Astrocyte (in vitro differentiated cells and primary cell): ENCODE measurements around the gene SARDH. TPM values are rescaled to one million over a fixed set of nuclear protein-coding genes. Genes with fewer than 3 reads are reported as not detected.
"Not testable (repeated sequence)": the region's sequence is repeated elsewhere in the genome, so short reads cannot be mapped to it uniquely, and the experiment has no call there.

Experiments used
- DNase-seq: peaks from one replicate; pipeline ENCODE4 v3.0.0-alpha.2; 2010; ENCODE audit warnings: low read depth
- FAIRE-seq: peaks from 2 replicates; lab custom pipeline; 2011; peaks lifted over from hg19 to GRCh38; lab: Jason Lieb, UNC
- H2AFZ ChIP-seq: 2 replicates; pipeline ENCODE4 v1.6.0; 2012; ENCODE audit warnings: low read depth, low read length, inconsistent platforms
- H3K27ac ChIP-seq: 2 replicates; pipeline ENCODE4 v1.5.1; 2011; ENCODE audit warnings: low read depth, low read length, inconsistent platforms
- H3K27me3 ChIP-seq: 2 replicates; pipeline ENCODE4 v1.6.0; 2011; ENCODE audit warnings: low read length, inconsistent platforms; ENCODE audit not compliant: insufficient read depth
- H3K36me3 ChIP-seq: 2 replicates; pipeline ENCODE4 v1.5.1; 2011; ENCODE audit warnings: low read length, inconsistent platforms; ENCODE audit not compliant: insufficient read depth
- H3K4me1 ChIP-seq: 2 replicates; pipeline ENCODE4 v1.5.1; 2011; ENCODE audit warnings: low read length, inconsistent platforms; ENCODE audit not compliant: insufficient read depth
- H3K4me2 ChIP-seq: 2 replicates; pipeline ENCODE4 v1.6.0; 2012; ENCODE audit warnings: low read length, inconsistent platforms
- H3K4me3 ChIP-seq: 2 replicates; pipeline ENCODE4 v1.5.1; 2011; ENCODE audit warnings: low read depth, mild to moderate bottlenecking, low read length, inconsistent platforms; ENCODE audit not compliant: insufficient read depth
- H3K79me2 ChIP-seq: 2 replicates; pipeline ENCODE4 v1.6.0; 2012; ENCODE audit warnings: mild to moderate bottlenecking, low read length, inconsistent platforms; ENCODE audit not compliant: insufficient read depth
- H3K9ac ChIP-seq: 2 replicates; pipeline ENCODE4 v1.6.0; 2012; ENCODE audit warnings: mild to moderate bottlenecking, low read length, inconsistent platforms
- H3K9me3 ChIP-seq: 2 replicates; pipeline ENCODE4 v1.5.1; 2012; ENCODE audit warnings: low read depth, mild to moderate bottlenecking, low read length, inconsistent platforms; ENCODE audit not compliant: insufficient read depth
- H4K20me1 ChIP-seq: 2 replicates; pipeline ENCODE4 v1.6.0; 2012; ENCODE audit warnings: low read length, inconsistent platforms; ENCODE audit not compliant: insufficient read depth
- H3K27ac Mint-ChIP-seq: one replicate; pipeline ENCODE4 v1.8.0; 2021; ENCODE audit warnings: mild to moderate bottlenecking, mixed read lengths; ENCODE audit not compliant: unreplicated experiment
- H3K27me3 Mint-ChIP-seq: one replicate; pipeline ENCODE4 v1.8.0; 2021; ENCODE audit warnings: low read depth, mixed read lengths; ENCODE audit not compliant: unreplicated experiment
- H3K36me3 Mint-ChIP-seq: one replicate; pipeline ENCODE4 v1.8.0; 2021; ENCODE audit warnings: low read depth, mixed read lengths; ENCODE audit not compliant: unreplicated experiment
- H3K4me1 Mint-ChIP-seq: one replicate; pipeline ENCODE4 v1.8.0; 2021; ENCODE audit warnings: low read depth, mixed read lengths; ENCODE audit not compliant: unreplicated experiment
- H3K4me3 Mint-ChIP-seq: one replicate; pipeline ENCODE4 v1.8.0; 2021; ENCODE audit warnings: mild to moderate bottlenecking, moderate library complexity, mixed read lengths; ENCODE audit not compliant: unreplicated experiment
- H3K9me3 Mint-ChIP-seq: one replicate; pipeline ENCODE4 v1.8.0; 2021; ENCODE audit warnings: mild to moderate bottlenecking, mixed read lengths; ENCODE audit not compliant: unreplicated experiment
- EZH2 ChIP-seq: IDR thresholded peaks from 2 replicates; pipeline ENCODE4 v1.6.1; 2012; ENCODE audit warnings: mild to moderate bottlenecking, low read length, inconsistent platforms; ENCODE audit not compliant: insufficient read depth
- total RNA-seq: library from RNA; stranded (reverse); gene quantifications from 2 replicates; pipeline ENCODE4 v1.2.1, GENCODE V29; 2021
- TF ChIP-seq, protein P1 (sequence below): IDR thresholded peaks from 2 replicates; pipeline ENCODE4 v1.5.1; 2011; ENCODE audit warnings: low read depth, mild to moderate bottlenecking, inconsistent platforms, low read length, moderate library complexity; ENCODE audit not compliant: insufficient read depth

The SARDH gene
- total RNA-seq, 1 donor from 2014 or later = 2.8 TPM

- TF ChIP-seq, protein P1, sequence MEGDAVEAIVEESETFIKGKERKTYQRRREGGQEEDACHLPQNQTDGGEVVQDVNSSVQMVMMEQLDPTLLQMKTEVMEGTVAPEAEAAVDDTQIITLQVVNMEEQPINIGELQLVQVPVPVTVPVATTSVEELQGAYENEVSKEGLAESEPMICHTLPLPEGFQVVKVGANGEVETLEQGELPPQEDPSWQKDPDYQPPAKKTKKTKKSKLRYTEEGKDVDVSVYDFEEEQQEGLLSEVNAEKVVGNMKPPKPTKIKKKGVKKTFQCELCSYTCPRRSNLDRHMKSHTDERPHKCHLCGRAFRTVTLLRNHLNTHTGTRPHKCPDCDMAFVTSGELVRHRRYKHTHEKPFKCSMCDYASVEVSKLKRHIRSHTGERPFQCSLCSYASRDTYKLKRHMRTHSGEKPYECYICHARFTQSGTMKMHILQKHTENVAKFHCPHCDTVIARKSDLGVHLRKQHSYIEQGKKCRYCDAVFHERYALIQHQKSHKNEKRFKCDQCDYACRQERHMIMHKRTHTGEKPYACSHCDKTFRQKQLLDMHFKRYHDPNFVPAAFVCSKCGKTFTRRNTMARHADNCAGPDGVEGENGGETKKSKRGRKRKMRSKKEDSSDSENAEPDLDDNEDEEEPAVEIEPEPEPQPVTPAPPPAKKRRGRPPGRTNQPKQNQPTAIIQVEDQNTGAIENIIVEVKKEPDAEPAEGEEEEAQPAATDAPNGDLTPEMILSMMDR = no peak
- no peak for TF ChIP-seq EZH2
- no peak overlapping the region for H3K4me3 ChIP-seq
- Mint-ChIP-seq H3K4me1 (peaks cover 1% of the 10 kb centered on the region), H3K4me3 (no peak overlapping the region), H3K36me3 (no peaks in the 10 kb centered on the region), H3K27ac (no peak overlapping the region), H3K27me3 (peaks cover 63% of the 10 kb centered on the region), H3K9me3 (peaks cover 24% of the 10 kb centered on the region)
- H3K79me2 ChIP-seq = no peaks in the 10 kb centered on the region
- H3K4me2 ChIP-seq = no peak overlapping the region
- H3K9me3 ChIP-seq = peaks cover 4% of the 10 kb centered on the region
- no peak for DNase-seq
- no peaks in the 10 kb centered on the region for H4K20me1 ChIP-seq
- H2AFZ ChIP-seq = no peak overlapping the region
- no peak overlapping the region for H3K9ac ChIP-seq
- H3K27me3 ChIP-seq = peaks cover 18% of the 10 kb centered on the region
- no peaks in the 10 kb centered on the region for H3K4me1 ChIP-seq
- no peak overlapping the region for H3K27ac ChIP-seq
- H3K36me3 ChIP-seq = no peaks in the 10 kb centered on the region
- FAIRE-seq = no peak
Observed at GRCh38 chr9:133629221-133630110, 108.7 kb downstream of the SARDH start.

GRCh38 chr9:133628766-133629165 lies 109.4 kb downstream of the SARDH start:
- H3K4me1 Mint-ChIP-seq = peaks cover 1% of the 10 kb centered on the region
- peaks cover 4% of the 10 kb centered on the region for H3K9me3 ChIP-seq
- H3K27ac Mint-ChIP-seq = no peak overlapping the region
- H3K4me2 ChIP-seq = no peak overlapping the region
- peaks cover 27% of the 10 kb centered on the region for H3K9me3 Mint-ChIP-seq
- FAIRE-seq (no peak), DNase-seq (no peak)
- H2AFZ ChIP-seq = no peak overlapping the region
- no peaks in the 10 kb centered on the region for H3K79me2 ChIP-seq
- no peak overlapping the region for H3K9ac ChIP-seq
- peaks cover 63% of the 10 kb centered on the region for H3K27me3 Mint-ChIP-seq
- H3K4me1 ChIP-seq = no peaks in the 10 kb centered on the region
- no peak overlapping the region for H3K4me3 Mint-ChIP-seq
- no peaks in the 10 kb centered on the region for H3K36me3 Mint-ChIP-seq
- H3K4me3 ChIP-seq = no peak overlapping the region
- no peak overlapping the region for H3K27ac ChIP-seq
- TF ChIP-seq, protein P1 = no peak
- TF ChIP-seq EZH2 = no peak
- no peaks in the 10 kb centered on the region for H3K36me3 ChIP-seq
- H4K20me1 ChIP-seq = no peaks in the 10 kb centered on the region
- peaks cover 13% of the 10 kb centered on the region for H3K27me3 ChIP-seq

GRCh38 chr9:133627341-133627740 lies 110.8 kb downstream of the SARDH start:
- no peak overlapping the region for H3K4me2 ChIP-seq
- H3K4me1 ChIP-seq = no peaks in the 10 kb centered on the region
- H3K79me2 ChIP-seq = no peaks in the 10 kb centered on the region
- peaks cover 14% of the 10 kb centered on the region for H3K27me3 ChIP-seq
- Mint-ChIP-seq H3K27me3 (peaks cover 66% of the 10 kb centered on the region), H3K4me3 (no peak overlapping the region), H3K4me1 (no peaks in the 10 kb centered on the region), H3K9me3 (peaks cover 27% of the 10 kb centered on the region), H3K36me3 (no peaks in the 10 kb centered on the region), H3K27ac (no peak overlapping the region)
- no peaks in the 10 kb centered on the region for H4K20me1 ChIP-seq
- DNase-seq (no peak), FAIRE-seq (no peak)
- no peak overlapping the region for H2AFZ ChIP-seq
- no peak overlapping the region for H3K9ac ChIP-seq
- H3K4me3 ChIP-seq = no peak overlapping the region
- peaks cover 4% of the 10 kb centered on the region for H3K9me3 ChIP-seq
- no peak overlapping the region for H3K27ac ChIP-seq
- TF ChIP-seq, protein P1 = no peak
- no peak for TF ChIP-seq EZH2
- no peaks in the 10 kb centered on the region for H3K36me3 ChIP-seq

- H3K27ac ChIP-seq, H3K36me3 ChIP-seq, H3K9ac ChIP-seq, H3K4me1 Mint-ChIP-seq, H3K4me1 ChIP-seq, DNase-seq, H3K4me3 ChIP-seq, H2AFZ ChIP-seq, H3K36me3 Mint-ChIP-seq, H3K4me3 Mint-ChIP-seq, H4K20me1 ChIP-seq, H3K9me3 ChIP-seq, FAIRE-seq, H3K4me2 ChIP-seq, H3K27ac Mint-ChIP-seq, H3K79me2 ChIP-seq: not testable (repeated sequence)
- H3K9me3 Mint-ChIP-seq = peaks cover 28% of the 10 kb centered on the region
- H3K27me3 ChIP-seq = peaks cover 19% of the 10 kb centered on the region
- peaks cover 74% of the 10 kb centered on the region for H3K27me3 Mint-ChIP-seq
Observed at GRCh38 chr9:133626008-133626407, 112.1 kb downstream of the SARDH start.
